GM12878 (cell line): Measurements from ENCODE around the gene DTNBP1. TPM values are rescaled to one million over a fixed set of nuclear protein-coding genes. Genes with fewer than 3 reads are reported as not detected.

ENCODE experiments used
- ATAC-seq: fragments of 200-7000 bp; cut with Tn5 transposase; 3 replicates; pipeline ENCODE4 v1.9.1; 2020; ENCODE audit warnings: mild to moderate bottlenecking, moderate library complexity
- BruUV-seq: library from RNA; stranded (reverse); fragments of 400-500 nt; replicated peaks from 2 replicates; lab custom pipeline; 2021; lab: Mats Ljungman, UMichigan
- CTCF ChIA-PET: fragments of 300-600 bp; sonication (Branson Sonifier 250); formaldehyde crosslinking; extraction: SDS; loops from one replicate; lab custom pipeline; 2021; ENCODE audit warnings: inconsistent platforms; lab: Yijun Ruan, JAX
- POLR2A ChIA-PET: fragments of 350-600 bp; formaldehyde crosslinking; extraction: SDS; loops from one replicate; lab custom pipeline; 2021; ENCODE audit warnings: inconsistent platforms; lab: Charles Lee
- RAD21 ChIA-PET: fragments of 300-600 bp; sonication (Branson Sonifier 250); formaldehyde crosslinking; loops from one replicate; lab custom pipeline; 2023; ENCODE audit warnings: antibody characterized with exemption; ENCODE audit not compliant: unreplicated experiment; lab: Charles Lee
- SMC1A ChIA-PET: fragments of 300-600 bp; sonication (Branson Sonifier 250); formaldehyde crosslinking; loops from one replicate; lab custom pipeline; 2023; ENCODE audit not compliant: unreplicated experiment, uncharacterized antibody; lab: Charles Lee
- DNase-seq: peaks from one replicate; pipeline ENCODE4 v3.0.0-alpha.2; 2011; ENCODE audit warnings: low read depth, low spot score
- FAIRE-seq: peaks from 3 replicates; lab custom pipeline; 2011; peaks lifted over from hg19 to GRCh38; lab: Jason Lieb, UNC
- H2AFZ ChIP-seq: 2 replicates; pipeline ENCODE4 v1.6.0; 2011; ENCODE audit warnings: low read depth, low read length, control low read depth; ENCODE audit not compliant: control insufficient read depth
- H3K27ac ChIP-seq: 2 replicates; pipeline ENCODE4 v1.5.1; 2011; ENCODE audit warnings: control low read depth; ENCODE audit not compliant: control insufficient read depth, insufficient read depth
- H3K27me3 ChIP-seq, 2 experiments: replicated peaks in 1 of 2; 2 replicates each; pipeline versions ENCODE4 v1.6.0 to v1.6.1; 2011; ENCODE audit warnings: low read length in 1 of 2; ENCODE audit not compliant: control insufficient read depth in 2 of 2, insufficient read depth in 2 of 2
- H3K36me3 ChIP-seq, 2 experiments: 2 replicates each; pipeline ENCODE4 v1.5.1; 2011; ENCODE audit warnings: low read length in 1 of 2; ENCODE audit not compliant: control insufficient read depth in 2 of 2, insufficient read depth in 2 of 2
- H3K4me1 ChIP-seq: 2 replicates; pipeline ENCODE4 v1.6.1; 2011; ENCODE audit warnings: mild to moderate bottlenecking, low read length, moderate library complexity, mixed read lengths; ENCODE audit not compliant: control insufficient read depth, insufficient read depth
- H3K4me2 ChIP-seq: 2 replicates; pipeline ENCODE4 v1.6.0; 2011; ENCODE audit warnings: control low read depth; ENCODE audit not compliant: control insufficient read depth, insufficient read depth
- H3K4me3 ChIP-seq: fragments of 200-600 bp; sonication (generic); 2 replicates; pipeline ENCODE4 v1.5.1; 2016
- H3K79me2 ChIP-seq: 2 replicates; pipeline ENCODE4 v1.6.0; 2011; ENCODE audit warnings: low read length; ENCODE audit not compliant: control insufficient read depth, insufficient read depth
- H3K9ac ChIP-seq: 2 replicates; pipeline ENCODE4 v1.8.0; 2011; ENCODE audit warnings: low read length, control low read depth, mixed read lengths; ENCODE audit not compliant: control insufficient read depth, insufficient read depth
- H3K9me3 ChIP-seq: replicated peaks from 3 replicates; pipeline ENCODE4 v1.5.1; 2011; ENCODE audit warnings: mild to moderate bottlenecking, low read length; ENCODE audit not compliant: control insufficient read depth, insufficient read depth
- H4K20me1 ChIP-seq: 2 replicates; pipeline ENCODE4 v1.6.0; 2011; ENCODE audit not compliant: control insufficient read depth, insufficient read depth
- BACH1 ChIP-seq: fragments of 450-650 bp; IDR thresholded peaks from 2 replicates; pipeline ENCODE4 v1.6.1; 2017; ENCODE audit warnings: mild to moderate bottlenecking, borderline replicate concordance
- BCL11A ChIP-seq: IDR thresholded peaks from 2 replicates; pipeline ENCODE4 v1.6.1; 2011; ENCODE audit warnings: low read depth, low read length
- BRCA1 ChIP-seq: IDR thresholded peaks from 2 replicates; pipeline ENCODE4 v1.6.1; 2011; ENCODE audit warnings: low read depth, low read length, improper control_type of control experiment
- CHD1 ChIP-seq: IDR thresholded peaks from 2 replicates; pipeline ENCODE4 v1.6.1; 2012; ENCODE audit warnings: low read depth, low read length, improper control_type of control experiment
- CHD2 ChIP-seq: IDR thresholded peaks from 2 replicates; pipeline ENCODE4 v1.6.1; 2011; ENCODE audit warnings: low read depth, low read length, improper control_type of control experiment, borderline replicate concordance
- CREM ChIP-seq: IDR thresholded peaks from 2 replicates; pipeline ENCODE4 v1.6.1; 2014; ENCODE audit warnings: antibody characterized with exemption, low read depth
- DPF2 ChIP-seq: fragments of 450-650 bp; IDR thresholded peaks from 2 replicates; pipeline ENCODE4 v1.6.1; 2017; ENCODE audit warnings: mild to moderate bottlenecking
- FOXM1 ChIP-seq: IDR thresholded peaks from 2 replicates; pipeline ENCODE4 v1.6.1; 2012; ENCODE audit warnings: low read depth, mild to moderate bottlenecking, inconsistent platforms, low read length, moderate library complexity
- IKZF1 ChIP-seq: fragments of 450-650 bp; conservative IDR thresholded peaks from 2 replicates; pipeline ENCODE4 v1.6.1; 2017; ENCODE audit warnings: antibody characterized with exemption, mild to moderate bottlenecking
- POLR2A ChIP-seq: IDR thresholded peaks from 2 replicates; pipeline ENCODE4 v1.6.1; 2011; ENCODE audit warnings: low read depth, mild to moderate bottlenecking, low read length
- RUNX3 ChIP-seq: IDR thresholded peaks from 2 replicates; pipeline ENCODE4 v1.6.1; 2012; ENCODE audit warnings: low read length, inconsistent platforms
- SKIL ChIP-seq: fragments of 450-650 bp; IDR thresholded peaks from 2 replicates; pipeline ENCODE4 v1.6.1; 2017; ENCODE audit warnings: mild to moderate bottlenecking, low read depth, inconsistent platforms; ENCODE audit not compliant: poor library complexity, severe bottlenecking
- SMAD5 ChIP-seq: IDR thresholded peaks from 2 replicates; pipeline ENCODE4 v1.6.1; 2016; ENCODE audit warnings: antibody characterized with exemption, low read depth
- TARDBP ChIP-seq: IDR thresholded peaks from 2 replicates; pipeline ENCODE4 v1.6.1; 2016; ENCODE audit warnings: borderline replicate concordance
- ZBED1 ChIP-seq: IDR thresholded peaks from 2 replicates; pipeline ENCODE4 v1.6.1; 2016; ENCODE audit warnings: borderline replicate concordance
- ZBTB4 ChIP-seq: fragments of 450-650 bp; formaldehyde crosslinking; IDR thresholded peaks from 2 replicates; pipeline ENCODE4 v1.4.0; 2022; ENCODE audit warnings: mild to moderate bottlenecking, moderate library complexity
- ZZZ3 ChIP-seq: IDR thresholded peaks from 2 replicates; pipeline ENCODE4 v1.6.1; 2011; ENCODE audit warnings: low read depth; ENCODE audit not compliant: control insufficient read depth, insufficient read length
- WGBS: methylation state at CpG from one replicate; pipeline ENCODE4 v1.1.6; 2016; ENCODE audit warnings: low lambda C conversion rate; ENCODE audit not compliant: insufficient replicate concordance, insufficient coverage; ENCODE audit errors: missing lambda C conversion rate; 5-methylcytosine and 5-hydroxymethylcytosine counted together
- in situ Hi-C: fragments of 300-500 bp; cut with MboI; formaldehyde crosslinking; loops from 9 replicates; pipeline ENCODE4 v1.14.3; 2018; ENCODE audit warnings: mixed read lengths
- intact Hi-C: fragments of 100-400 bp; cut with micrococcal nuclease; formaldehyde crosslinking; loops from one replicate; pipeline ENCODE4 v1.14.2; 2022; ENCODE audit not compliant: unreplicated experiment
- polyA plus RNA-seq, 11 experiments: library from polyadenylated mRNA; depleted of rRNA in 4 of 11; unstranded in 6 of 11; stranded (reverse) in 5 of 11; fragments of >200 nt; fragmentation: Nextera tagmentation in 4 of 11; fragmentation: Illumina TruSeq in 1 of 11; extraction: Ambion mirVana in 4 of 11; extraction: Trizol in 1 of 11; gene quantifications; 1 replicate in 1 of 11; 2 replicates in 10 of 11; pipeline versions ENCODE4 v1.2.1 to v1.2.3, GENCODE V29; 2011 to 2016; ENCODE audit warnings: inconsistent platforms in 2 of 11, missing spikeins in 2 of 11, low read depth in 1 of 11
- total RNA-seq, 4 experiments: library from RNA; depleted of rRNA in 3 of 4; stranded (reverse); fragments of >200 nt in 3 of 4; fragmentation: Illumina TruSeq in 1 of 4; extraction: Trizol in 1 of 4; gene quantifications; 2 replicates each; pipeline versions ENCODE4 v1.2.1 to v1.2.3, GENCODE V29; 2013 to 2021
- TF ChIP-seq, protein P1 (sequence below): IDR thresholded peaks from 2 replicates; pipeline ENCODE4 v1.6.1; 2012; ENCODE audit warnings: low read length, inconsistent platforms

The DTNBP1 gene
- total and polyA plus RNA-seq, 10 of the 15 experiments (the other 5 are each of a cell fraction or from before 2014, with no cell fraction given) = 7.1 to 40.3 (median 20.1) TPM

GRCh38 chr6:15628499-15629131 lies 34.2 kb downstream of the DTNBP1 start:
- Histone ChIP-seq H3K9me3 (no peaks in the 10 kb centered on the region), H3K4me1 (no peaks in the 10 kb centered on the region), H3K9ac (no peak overlapping the region), H4K20me1 (no peaks in the 10 kb centered on the region), H3K36me3 (peaks cover 0 to 3% of the 10 kb centered on the region in 2 experiments; a peak in 2 of 4 replicates), H3K27ac (no peak overlapping the region), H2AFZ (no peak overlapping the region), H3K4me2 (no peak overlapping the region), H3K79me2 (no peaks in the 10 kb centered on the region), H3K4me3 (no peak overlapping the region), H3K27me3 (no peaks in the 10 kb centered on the region)
- ChIA-PET CTCF (interaction anchor here (0.6 to 1.2 kb wide), 5 partner anchors 12 to 577 kb away, joined by 3 to 4 read pairs (median 3); no protein-coding TSS in a partner anchor), RAD21 (interaction anchor here (0.7 to 0.9 kb wide), 7 partner anchors 8 to 54 kb away, joined by 3 read pairs; no protein-coding TSS in a partner anchor), POLR2A (interaction anchor here (1.1 kb wide), 1 partner anchor 15 kb away, joined by 3 read pairs; no protein-coding TSS in a partner anchor), SMC1A (interaction anchor here (0.7 to 2.5 kb wide), 12 partner anchors 8 to 577 kb away, joined by 3 to 6 read pairs (median 3); no protein-coding TSS in a partner anchor)
- in situ Hi-C loops (no loop called here), intact Hi-C loops (loop anchor here (10.0 kb wide), 2 partner anchors 304 to 384 kb away; partner anchors contain the start of gene JARID2)
- WGBS = 69% methylated on average over 7 of the region's 7 CpGs
- FAIRE-seq (peak; percentile 80), DNase-seq (no peak), ATAC-seq (peak; percentile 71)
- BruUV-seq = no TSS peak
- peak; percentile 18; the same call in 1 of the 2 replicates for TF ChIP-seq CREM
- TF ChIP-seq DPF2 = peak; percentile 78; the same call in 1 of the 2 replicates
- TF ChIP-seq POLR2A = no peak
- peak; percentile 64 for TF ChIP-seq IKZF1
- peak; percentile 67 for TF ChIP-seq BCL11A
- TF ChIP-seq BACH1 = no peak
- no peak for TF ChIP-seq FOXM1
- no peak for TF ChIP-seq ZBED1
- no peak for TF ChIP-seq ZBTB4
- TF ChIP-seq ZZZ3 = no peak
- TF ChIP-seq TARDBP = no peak
- TF ChIP-seq CHD1 = no peak
- TF ChIP-seq RUNX3 = peak; percentile 93
- TF ChIP-seq SKIL = peak; percentile 48
- TF ChIP-seq SMAD5 = no peak
- no peak for TF ChIP-seq BRCA1
- TF ChIP-seq CHD2 = no peak
- TF ChIP-seq, protein P1, sequence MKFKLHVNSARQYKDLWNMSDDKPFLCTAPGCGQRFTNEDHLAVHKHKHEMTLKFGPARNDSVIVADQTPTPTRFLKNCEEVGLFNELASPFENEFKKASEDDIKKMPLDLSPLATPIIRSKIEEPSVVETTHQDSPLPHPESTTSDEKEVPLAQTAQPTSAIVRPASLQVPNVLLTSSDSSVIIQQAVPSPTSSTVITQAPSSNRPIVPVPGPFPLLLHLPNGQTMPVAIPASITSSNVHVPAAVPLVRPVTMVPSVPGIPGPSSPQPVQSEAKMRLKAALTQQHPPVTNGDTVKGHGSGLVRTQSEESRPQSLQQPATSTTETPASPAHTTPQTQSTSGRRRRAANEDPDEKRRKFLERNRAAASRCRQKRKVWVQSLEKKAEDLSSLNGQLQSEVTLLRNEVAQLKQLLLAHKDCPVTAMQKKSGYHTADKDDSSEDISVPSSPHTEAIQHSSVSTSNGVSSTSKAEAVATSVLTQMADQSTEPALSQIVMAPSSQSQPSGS = peak; percentile 33; the same call in 1 of the 2 replicates
